Omental fat pad (tissue), 4 donors: Measurements from ENCODE around the gene NANOS2. TPM values are rescaled to one million over a fixed set of nuclear protein-coding genes. Genes with fewer than 3 reads are reported as not detected.

ENCODE experiments used
- ATAC-seq: fragments of 150-250 bp; one replicate; pipeline ENCODE4 v1.9.1; 2016; ENCODE audit warnings: mild to moderate bottlenecking, moderate library complexity; ENCODE audit not compliant: low FRiP score
- DNase-seq: peaks from one replicate; pipeline ENCODE4 v3.0.0-alpha.2; 2019; ENCODE audit warnings: low spot score
- total RNA-seq, 4 donors: library from RNA; depleted of rRNA; stranded (reverse); fragments of >200 nt; gene quantifications; one replicate each; pipeline ENCODE4 v1.1.0, GENCODE V29; 2016
- TF ChIP-seq, protein P1 (sequence below), 3 donors: fragments of 450-650 bp; IDR thresholded peaks; one replicate each; pipeline ENCODE4 v1.5.1; 2016 to 2017; ENCODE audit warnings: antibody characterized with exemption in 3 of 3, mild to moderate bottlenecking in 3 of 3, moderate library complexity in 2 of 3

NANOS2 gene
- total RNA-seq, 4 donors from 2014 or later: not detected

DNA sequence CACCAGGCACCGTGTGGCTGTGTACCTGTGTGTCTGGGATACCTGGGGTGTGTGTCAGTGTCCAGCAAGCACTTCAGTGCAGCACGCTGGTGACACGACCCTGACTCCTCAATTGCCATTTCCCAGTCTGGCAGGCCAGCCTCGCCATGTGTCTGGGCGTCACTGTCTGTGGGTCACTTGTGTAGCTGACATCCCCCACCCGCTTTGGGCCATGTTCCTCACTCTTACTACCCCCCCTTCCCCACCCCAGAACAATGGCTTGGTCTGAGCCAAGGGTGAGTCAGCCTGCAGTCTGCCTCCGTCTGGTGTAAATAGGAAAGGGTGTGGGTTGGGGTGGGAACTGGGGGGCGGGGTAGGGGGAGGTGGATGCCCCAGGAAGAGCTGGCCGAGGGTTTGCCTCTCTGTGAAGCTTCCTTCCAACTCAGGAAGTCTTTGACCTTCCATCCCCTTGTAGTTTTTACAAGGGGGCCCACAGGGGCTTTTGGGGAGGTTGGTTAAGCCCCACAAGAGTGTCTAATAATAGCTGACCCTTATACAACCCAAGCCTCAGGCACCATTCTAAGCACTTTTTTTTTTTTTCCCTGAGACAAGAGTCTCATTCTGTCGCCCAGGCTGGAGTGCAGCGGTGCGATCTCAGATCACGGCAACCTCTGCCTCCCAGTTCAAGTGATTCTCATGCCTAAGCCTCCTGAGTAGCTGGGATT lies 41.5 kb upstream of the NANOS2 start:
- TF ChIP-seq, protein P1, sequence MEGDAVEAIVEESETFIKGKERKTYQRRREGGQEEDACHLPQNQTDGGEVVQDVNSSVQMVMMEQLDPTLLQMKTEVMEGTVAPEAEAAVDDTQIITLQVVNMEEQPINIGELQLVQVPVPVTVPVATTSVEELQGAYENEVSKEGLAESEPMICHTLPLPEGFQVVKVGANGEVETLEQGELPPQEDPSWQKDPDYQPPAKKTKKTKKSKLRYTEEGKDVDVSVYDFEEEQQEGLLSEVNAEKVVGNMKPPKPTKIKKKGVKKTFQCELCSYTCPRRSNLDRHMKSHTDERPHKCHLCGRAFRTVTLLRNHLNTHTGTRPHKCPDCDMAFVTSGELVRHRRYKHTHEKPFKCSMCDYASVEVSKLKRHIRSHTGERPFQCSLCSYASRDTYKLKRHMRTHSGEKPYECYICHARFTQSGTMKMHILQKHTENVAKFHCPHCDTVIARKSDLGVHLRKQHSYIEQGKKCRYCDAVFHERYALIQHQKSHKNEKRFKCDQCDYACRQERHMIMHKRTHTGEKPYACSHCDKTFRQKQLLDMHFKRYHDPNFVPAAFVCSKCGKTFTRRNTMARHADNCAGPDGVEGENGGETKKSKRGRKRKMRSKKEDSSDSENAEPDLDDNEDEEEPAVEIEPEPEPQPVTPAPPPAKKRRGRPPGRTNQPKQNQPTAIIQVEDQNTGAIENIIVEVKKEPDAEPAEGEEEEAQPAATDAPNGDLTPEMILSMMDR (IDR thresholded peaks at IDR 0.05): no peak
- DNase-seq: no peak
- peak; percentile 45 for ATAC-seq

DNA sequence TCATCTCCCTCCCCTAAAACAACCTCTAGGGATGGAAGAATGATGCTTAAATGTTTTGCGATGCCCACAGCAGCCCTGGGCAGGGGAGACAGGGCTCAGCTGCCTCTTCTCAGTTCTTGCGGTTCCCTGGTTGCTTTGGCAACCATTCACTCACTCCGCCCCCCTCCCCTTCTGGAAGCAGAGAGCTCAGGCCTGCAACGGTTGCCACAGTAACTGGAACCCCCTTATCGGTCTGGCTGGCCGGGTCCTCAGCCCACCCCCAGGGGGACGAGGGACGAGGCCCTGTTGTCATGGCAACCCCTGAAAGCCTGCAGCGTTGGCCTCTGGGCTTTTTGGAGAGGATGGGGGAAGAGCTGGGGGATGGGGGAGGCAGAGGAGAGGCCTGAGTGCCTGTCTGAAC lies 39.6 kb upstream of the NANOS2 start:
- ATAC-seq: no peak
- TF ChIP-seq, protein P1 (IDR thresholded peaks at IDR 0.05): no peak
- no peak for DNase-seq

DNA sequence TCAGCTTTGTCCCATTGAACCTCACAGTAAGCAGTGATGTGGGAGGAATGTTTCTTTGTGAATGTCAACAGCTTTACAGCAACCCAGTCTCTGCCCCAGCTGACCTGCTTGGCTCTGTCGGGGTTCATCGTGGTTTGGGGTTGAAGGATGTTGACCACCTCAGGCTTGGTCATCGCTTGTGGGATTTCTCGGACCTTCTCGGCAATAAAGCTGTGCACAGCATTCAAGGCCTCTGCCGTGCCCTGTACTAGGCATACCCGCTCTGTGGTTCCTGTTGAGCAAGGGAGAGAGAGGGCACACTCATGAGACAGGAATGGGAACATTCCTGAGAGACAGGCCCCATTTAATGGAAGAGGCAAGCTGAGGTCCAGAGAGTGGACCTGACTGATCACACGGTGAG lies 39.1 kb upstream of the NANOS2 start:
- ATAC-seq (no peak), DNase-seq (no peak)
- TF ChIP-seq, protein P1 (IDR thresholded peaks at IDR 0.05): no peak

GRCh38 chr19:45952686-45953505 lies 38.3 kb upstream of the NANOS2 start:
- no peak for ATAC-seq

DNA sequence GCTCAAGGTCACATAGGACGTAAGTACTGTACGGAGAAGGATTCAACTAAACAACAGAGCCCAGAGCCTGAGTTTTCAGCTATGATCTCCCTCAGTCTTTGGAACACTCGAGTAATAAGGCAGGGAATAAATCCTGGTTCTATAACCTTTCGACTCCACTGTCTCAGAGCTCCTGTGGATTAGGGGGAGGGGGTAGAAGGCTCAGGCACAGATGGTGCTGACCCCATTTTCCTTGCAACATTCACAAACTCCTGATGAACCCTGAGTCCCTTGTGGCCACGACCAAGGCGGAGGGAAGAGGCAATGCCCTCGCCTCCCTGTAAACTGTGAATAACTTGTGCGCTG lies 37.7 kb upstream of the NANOS2 start:
- TF ChIP-seq, protein P1 (IDR thresholded peaks at IDR 0.05): no peak
- no peak for DNase-seq
- ATAC-seq: peak; percentile 51

More at GRCh38 chr19:45952686-45953505, 38.3 kb upstream of the NANOS2 start:
- TF ChIP-seq, protein P1 (IDR thresholded peaks at IDR 0.05): no peak
- DNase-seq: no peak

GRCh38 chr19:45947926-45948325 lies 33.3 kb upstream of the NANOS2 start:
- no peak for DNase-seq
- ATAC-seq: no peak
- TF ChIP-seq, protein P1 (IDR thresholded peaks at IDR 0.05): no peak

DNA sequence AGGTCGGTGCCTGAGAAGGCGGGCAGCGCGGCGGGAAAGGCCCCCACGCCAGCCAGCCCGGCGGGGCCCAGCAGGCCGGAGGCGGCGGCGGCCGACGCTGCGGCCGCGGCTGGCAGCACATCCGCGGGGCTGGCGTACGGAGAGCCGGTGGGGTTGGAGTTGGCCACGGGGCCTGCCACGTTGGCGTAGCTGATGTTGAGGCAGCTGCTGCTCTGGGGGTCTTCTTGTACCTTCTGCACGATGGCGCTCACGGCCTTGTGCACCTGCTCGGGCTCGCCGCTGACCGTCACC lies 25.9 kb upstream of the NANOS2 start:
- ATAC-seq: no peak
- TF ChIP-seq, protein P1 (IDR thresholded peaks at IDR 0.05): no peak
- no peak for DNase-seq
